ENCODE measurements around the gene LASP1.
"Not testable (repeated sequence)": the region's sequence is repeated elsewhere in the genome, so short reads cannot be mapped to it uniquely, and the experiment has no call there.

The LASP1 gene

DNA sequence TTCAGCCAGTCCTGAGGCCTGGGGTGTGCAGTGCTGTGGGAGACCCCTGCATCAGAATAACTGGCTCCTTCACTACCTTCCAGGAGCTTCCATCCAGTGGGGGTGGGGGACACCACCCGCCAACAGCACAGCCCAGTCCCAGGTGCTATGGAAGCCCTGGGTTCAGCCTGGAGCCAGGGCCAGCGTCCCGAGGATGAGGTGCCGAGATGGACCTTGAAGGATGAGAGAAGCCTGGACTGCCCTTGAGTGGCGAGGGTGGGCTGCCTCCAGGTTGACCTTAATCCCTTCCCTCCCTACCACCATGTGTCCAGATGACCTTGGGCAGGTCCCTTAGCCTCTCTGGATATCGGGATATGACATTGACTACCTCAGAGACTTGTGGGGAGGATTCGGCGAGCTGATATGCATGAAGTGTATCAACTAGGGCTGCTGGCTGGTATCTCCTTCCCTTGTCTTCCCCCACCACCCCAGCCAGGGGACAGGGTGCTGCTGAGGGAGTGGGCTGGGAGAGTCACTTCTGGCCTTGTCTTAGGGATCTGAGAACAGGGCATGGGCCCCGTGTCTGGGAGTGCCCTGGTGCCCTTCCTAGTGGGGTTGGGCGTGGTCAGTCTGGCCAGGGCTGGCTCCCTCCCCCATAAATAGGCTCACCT, 41.3 kb downstream of the LASP1 start:
- no peak for DNase-seq

DNA sequence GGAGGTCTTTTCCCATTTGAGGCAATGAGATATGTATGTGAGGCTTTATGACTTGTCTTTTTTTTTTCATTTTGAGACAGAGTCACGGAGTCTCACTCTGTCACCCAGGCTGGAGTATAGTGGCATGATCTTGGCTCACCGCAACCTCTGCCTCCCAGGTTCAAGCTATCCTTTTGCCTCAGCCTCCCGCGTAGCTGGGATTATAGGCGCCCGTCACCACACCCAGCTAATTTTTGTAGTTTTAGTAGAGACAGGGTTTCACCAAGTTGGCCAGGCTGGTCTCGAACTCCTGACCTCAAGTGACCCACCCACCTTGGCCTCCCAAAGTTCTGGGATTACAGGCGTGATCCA, 41.8 kb downstream of the LASP1 start:
- not testable (repeated sequence) for DNase-seq

DNA sequence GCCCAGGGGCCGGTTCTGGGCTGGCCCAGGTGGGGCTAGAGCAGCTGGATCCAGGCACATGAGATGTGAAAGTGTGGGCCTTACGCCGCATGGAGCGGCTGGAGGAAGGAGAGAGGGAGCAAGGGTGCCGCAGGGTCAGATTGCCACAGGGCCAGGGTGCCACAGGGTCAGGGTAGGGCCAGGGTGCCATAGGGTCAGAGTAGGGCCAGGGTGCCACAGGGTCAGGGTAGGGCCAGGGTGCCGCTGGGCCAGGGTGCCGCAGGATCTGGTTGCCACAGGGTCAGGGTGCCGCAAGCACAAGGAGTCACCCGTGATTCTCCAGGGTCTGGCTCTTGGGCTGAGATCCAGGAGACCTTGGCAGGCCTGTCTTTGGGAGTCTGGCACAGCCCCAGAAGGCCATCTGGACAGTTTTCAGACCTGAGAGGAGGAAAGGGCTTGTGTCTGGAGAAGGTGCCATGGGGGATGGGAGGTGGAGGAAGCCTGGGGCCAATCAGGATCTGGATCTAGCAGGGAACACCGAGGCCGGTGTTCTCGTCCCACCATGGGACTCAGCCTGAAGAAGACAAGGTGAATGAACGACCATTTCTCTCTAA, 42.5 kb downstream of the LASP1 start:
- DNase-seq = no peak

DNA sequence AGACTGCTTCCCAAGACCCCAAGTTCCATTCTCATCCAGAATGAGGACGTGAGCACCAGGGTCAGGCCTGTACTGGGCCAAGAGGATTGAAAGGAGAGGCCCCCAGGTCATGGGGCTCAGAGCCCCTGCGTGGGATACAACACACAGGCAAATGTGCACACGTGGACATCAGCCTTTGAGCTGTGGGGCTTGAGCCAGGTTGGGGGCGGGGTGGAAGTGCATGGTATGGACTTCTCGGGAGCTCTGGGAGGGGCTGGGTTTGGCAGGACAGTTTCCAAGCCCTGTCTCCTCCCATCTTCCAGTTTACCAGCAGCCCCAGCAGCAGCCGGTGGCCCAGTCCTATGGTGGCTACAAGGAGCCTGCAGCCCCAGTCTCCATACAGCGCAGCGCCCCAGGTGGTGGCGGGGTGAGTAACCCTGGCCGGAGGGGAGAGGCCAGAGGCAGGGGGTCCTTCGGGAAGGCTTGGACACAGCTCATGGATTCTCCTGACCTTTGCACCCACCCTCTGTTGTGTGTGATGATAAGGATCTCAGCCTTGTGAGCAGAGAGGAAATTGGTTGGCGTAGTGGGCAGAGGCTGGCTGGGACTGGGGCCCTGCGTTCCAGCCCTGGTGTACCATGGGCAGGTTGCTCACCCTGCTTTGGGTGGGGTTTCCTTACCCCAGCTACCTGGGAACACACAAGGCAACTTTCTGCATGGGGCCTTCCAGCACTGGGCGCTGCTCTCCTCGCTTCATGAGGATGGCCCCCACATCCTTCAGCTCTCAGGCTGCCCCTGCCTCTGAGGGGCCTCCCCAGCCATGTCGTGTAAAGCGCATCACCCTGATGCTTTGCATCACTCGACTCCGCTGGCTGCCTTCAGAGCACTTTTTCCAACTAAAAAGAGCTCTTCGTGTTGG, 45.1 kb downstream of the LASP1 start:
- no peak for DNase-seq

DNA sequence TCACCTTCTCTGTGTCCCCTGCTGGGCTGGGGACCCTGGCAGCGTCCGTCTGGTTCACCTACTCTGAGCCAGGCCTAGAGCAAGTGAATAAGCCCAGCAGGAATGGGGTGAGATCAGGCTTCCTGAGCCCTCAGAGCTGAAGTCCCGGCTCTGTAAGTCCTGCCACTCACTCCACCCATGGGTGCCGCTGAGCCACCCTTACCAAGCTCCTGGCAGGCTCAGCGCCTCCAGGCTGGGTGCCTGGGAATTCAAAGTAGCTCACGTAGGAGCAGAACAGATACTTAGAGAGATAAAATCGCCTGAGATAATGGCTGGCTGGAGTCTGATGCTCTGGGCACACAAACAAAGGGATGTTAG, 45.8 kb downstream of the LASP1 start:
- no peak for DNase-seq

DNA sequence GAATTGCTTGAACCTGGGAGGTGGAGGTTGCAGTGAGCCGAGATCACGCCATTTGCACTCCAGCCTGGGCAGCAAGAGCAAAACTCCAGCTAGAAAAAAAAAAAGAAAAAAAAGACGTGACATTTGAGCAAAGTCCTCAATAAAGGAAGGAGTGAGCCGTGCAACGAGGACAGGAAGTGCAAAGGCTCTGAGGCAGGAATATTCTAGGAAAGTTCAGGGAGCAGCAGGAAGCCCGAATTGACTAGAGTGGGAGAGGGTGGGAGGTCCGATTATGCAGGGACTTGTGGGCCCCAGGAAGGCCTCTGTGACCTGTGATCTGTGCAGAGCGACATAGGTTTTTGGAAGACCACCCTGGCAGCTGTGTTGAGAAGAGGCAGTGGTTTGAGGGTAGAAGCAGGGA, 46.9 kb downstream of the LASP1 start:
- DNase-seq = no peak

DNA sequence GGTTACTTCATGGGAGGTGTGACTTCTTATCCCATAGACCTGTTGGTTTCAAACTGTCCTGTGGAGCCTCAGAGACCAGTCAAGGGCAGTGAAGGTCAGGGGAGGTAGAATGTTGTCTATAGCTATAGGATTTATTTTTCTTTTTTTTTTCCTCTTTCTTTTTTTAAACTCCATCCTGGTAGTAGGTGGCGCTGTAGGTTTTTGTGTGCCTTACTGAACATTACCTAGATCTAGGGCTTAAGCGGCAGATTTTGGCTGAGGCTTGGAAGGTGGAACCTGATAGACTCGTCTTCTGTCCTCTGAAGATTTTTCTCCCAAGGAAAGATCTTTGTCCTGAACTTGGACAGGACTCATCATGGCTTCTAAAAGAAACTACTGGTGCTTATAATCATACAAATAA, 47.4 kb downstream of the LASP1 start:
- no peak for DNase-seq

DNA sequence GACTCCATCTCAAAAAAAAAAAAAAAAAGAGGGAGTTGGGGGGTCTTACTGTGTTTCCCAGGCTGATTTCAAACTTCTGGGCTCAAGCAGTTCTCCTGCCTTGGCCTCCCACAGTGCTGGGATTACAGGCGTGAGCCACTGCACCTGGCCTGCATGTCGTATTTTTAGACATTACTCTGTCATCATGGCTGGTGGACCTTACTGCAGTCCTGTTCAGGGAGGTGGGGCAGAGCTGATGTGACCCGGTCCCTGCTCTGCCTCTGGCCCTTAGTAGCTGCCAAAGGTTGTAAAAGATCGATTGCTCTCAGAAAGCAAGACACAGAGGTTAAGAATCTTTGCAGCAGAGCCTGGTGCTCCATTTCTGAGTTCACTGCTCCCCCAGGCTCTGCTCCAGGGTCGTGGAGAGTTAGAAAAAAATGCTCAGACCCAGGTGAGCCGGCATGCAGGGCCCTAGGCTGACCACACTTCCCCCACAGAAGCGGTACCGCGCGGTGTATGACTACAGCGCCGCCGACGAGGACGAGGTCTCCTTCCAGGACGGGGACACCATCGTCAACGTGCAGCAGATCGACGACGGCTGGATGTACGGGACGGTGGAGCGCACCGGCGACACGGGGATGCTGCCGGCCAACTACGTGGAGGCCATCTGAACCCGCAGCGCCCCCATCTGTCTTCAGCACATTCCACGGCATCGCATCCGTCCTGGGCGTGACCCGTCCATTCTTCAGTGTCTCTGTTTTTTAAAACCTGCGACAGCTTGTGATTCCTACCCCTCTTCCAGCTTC, 48.5 kb downstream of the LASP1 start:
- DNase-seq = no peak

DNA sequence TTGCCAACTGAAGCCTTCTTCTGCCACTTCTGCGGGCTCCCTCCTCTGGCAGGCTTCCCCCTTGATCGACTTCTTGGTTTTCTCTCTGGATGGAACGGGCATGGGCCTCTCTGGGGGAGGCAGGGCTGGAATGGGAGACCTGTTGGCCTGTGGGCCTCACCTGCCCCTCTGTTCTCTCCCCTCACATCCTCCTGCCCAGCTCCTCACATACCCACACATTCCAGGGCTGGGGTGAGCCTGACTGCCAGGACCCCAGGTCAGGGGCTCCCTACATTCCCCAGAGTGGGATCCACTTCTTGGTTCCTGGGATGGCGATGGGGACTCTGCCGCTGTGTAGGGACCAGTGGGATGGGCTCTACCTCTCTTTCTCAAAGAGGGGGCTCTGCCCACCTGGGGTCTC, 49.1 kb downstream of the LASP1 start:
- no peak for DNase-seq

DNA sequence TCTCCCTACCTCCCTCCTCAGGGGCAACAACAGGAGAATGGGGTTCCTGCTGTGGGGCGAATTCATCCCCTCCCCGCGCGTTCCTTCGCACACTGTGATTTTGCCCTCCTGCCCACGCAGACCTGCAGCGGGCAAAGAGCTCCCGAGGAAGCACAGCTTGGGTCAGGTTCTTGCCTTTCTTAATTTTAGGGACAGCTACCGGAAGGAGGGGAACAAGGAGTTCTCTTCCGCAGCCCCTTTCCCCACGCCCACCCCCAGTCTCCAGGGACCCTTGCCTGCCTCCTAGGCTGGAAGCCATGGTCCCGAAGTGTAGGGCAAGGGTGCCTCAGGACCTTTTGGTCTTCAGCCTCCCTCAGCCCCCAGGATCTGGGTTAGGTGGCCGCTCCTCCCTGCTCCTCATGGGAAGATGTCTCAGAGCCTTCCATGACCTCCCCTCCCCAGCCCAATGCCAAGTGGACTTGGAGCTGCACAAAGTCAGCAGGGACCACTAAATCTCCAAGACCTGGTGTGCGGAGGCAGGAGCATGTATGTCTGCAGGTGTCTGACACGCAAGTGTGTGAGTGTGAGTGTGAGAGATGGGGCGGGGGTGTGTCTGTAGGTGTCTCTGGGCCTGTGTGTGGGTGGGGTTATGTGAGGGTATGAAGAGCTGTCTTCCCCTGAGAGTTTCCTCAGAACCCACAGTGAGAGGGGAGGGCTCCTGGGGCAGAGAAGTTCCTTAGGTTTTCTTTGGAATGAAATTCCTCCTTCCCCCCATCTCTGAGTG, 49.6 kb downstream of the LASP1 start:
- DNase-seq = no peak

DNA sequence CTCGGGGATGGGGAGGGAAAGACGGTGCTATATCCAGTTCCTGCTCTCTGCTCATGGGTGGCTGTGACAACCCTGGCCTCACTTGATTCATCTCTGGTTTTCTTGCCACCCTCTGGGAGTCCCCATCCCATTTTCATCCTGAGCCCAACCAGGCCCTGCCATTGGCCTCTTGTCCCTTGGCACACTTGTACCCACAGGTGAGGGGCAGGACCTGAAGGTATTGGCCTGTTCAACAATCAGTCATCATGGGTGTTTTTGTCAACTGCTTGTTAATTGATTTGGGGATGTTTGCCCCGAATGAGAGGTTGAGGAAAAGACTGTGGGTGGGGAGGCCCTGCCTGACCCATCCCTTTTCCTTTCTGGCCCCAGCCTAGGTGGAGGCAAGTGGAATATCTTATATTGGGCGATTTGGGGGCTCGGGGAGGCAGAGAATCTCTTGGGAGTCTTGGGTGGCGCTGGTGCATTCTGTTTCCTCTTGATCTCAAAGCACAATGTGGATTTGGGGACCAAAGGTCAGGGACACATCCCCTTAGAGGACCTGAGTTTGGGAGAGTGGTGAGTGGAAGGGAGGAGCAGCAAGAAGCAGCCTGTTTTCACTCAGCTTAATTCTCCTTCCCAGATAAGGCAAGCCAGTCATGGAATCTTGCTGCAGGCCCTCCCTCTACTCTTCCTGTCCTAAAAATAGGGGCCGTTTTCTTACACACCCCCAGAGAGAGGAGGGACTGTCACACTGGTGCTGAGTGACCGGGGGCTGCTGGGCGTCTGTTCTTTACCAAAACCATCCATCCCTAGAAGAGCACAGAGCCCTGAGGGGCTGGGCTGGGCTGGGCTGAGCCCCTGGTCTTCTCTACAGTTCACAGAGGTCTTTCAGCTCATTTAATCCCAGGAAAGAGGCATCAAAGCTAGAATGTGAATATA, 50.8 kb downstream of the LASP1 start:
- DNase-seq = no peak

DNA sequence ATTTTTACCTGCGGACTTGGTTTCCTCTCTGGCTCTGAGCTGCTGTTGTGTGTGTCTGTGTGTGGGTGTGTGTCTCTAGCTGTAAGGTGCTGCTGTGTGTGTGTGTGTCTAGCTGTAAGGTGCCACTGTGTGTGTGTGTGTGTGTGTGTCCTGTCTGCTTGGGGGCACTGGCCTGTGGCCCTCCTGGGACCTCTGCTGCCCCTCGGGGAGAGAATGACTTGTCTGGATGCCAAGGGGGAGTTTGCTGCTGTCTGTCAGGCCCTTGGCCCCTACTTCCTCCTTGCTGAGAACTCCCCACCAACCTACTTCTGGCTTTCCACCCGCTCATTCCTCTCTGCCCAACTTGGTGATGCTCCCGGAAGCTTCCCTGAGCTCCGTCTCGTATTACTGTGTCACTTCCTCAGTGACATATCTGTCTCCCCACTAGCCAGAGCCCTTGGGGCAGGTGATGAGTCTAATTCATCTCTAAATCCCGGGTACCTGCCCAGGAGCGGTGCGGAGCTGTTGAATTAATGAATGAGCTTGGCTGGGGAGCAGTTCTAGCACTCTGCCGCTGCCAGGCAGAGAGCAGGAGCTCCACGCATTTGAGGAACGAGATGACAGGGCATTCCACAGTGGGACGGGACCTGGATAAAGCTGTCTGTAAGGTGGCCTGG, 52.0 kb downstream of the LASP1 start:
- DNase-seq = no peak

DNA sequence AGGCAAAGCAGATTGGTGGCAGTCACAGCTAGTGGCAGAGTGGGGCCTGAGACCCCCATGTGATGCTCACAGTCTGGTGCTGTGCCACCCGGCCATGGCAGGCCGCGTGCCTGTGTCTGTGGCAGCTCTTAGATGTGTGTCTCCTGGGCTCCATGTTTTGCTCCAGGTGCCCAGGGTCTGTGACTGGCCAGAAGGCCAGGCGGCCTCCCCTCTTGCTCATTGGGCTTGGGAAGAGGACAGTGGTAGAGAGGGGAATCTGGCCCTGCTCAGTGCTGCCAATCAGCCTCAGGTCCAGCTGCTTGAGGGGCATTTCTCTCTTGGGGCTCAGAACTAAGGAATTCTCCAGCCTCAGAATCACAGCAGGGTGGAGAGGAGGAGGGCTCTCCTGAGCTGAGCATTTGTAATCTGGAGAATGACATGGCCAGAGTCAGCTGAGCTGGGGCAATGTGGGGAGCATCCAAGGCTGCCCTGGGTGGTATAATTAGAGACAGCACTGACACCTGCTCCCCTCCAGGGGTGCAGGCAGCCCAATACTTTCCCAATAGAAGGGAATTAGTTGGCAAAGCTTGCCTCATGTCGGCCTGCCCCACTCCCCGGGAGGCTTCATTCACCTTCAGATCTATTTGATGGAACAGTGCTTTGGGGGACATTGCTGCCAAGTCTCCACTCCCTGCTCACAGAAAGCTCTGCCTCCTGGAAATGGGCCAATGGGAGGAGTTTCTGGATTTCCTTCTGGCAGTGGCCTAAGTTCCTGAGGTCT, 52.9 kb downstream of the LASP1 start:
- no peak for DNase-seq

DNA sequence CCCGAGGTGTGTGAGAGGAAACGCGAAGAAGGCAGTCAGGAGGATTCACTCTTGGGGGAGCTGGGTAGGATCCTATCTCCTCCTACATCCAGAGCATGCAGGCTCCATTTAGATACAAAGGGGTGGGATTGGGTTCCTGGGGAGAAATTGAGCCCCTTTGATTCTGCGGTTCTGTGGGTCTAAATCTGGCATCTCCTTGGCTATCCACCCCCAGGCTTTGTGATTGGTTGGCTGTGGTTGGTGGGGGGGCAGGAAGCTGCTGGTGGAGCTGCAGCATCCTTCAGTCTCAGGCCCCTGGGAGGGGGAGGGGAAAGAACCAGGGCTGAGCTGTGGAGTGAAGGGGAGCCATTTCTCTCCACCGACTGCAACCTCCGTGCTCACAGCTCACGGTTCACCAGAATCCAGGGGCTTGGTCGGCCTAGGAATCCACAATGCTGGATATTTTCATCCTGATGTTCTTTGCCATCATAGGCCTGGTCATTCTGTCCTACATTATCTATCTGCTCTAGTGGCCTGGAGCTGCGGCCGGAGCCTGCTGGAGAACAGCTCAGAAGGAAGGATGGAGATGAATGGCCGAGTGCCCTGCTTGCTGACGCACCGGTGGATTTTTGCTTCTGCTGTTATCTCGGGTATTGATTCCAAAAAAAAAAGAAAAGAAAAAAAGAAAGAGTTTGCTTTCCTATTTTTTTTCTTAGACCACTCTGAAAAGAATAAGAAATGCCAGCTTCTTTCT, 55.6 kb downstream of the LASP1 start, which contains the start of gene LASP1NB:
Gene LASP1NB (plus strand): TSS at position 352 of the 733 bp plus-strand sequence.
- no peak for DNase-seq

DNA sequence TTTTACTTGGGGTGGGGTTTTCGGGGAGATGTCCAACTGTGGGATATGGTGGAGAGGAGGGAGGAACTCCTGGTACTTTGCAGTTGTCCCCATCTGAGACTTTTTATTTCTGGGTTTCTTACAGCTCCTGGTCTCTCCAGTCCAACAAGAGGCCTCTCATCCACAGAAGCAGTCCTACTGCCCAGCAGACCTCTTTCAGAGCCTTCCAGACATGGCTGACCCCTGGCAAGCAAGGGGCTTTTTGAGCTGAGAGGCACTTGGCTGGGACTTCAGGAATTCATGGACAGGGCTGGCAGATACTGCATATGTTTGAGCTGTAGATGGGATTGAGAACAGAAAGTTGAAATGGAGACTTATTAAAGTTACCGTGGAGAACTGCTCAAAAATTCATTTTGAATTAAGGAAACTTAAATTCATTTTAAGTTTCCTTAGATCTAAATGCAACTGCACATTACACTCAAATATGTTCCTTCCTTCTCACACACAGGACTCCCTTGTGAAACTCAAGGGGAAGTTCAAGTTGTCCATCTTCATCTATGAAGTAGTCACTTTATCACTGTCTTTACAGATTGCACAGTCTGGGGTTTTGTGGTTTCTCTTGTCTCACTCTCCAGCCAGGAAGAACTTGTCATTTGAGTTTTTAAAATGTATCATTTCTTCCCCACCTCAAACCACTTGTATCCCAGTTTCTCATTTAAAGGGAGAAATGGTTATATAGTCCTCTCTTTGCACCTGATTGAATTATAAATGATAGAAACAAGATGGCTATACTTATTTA, 56.6 kb downstream of the LASP1 start:
- no peak for DNase-seq

DNA sequence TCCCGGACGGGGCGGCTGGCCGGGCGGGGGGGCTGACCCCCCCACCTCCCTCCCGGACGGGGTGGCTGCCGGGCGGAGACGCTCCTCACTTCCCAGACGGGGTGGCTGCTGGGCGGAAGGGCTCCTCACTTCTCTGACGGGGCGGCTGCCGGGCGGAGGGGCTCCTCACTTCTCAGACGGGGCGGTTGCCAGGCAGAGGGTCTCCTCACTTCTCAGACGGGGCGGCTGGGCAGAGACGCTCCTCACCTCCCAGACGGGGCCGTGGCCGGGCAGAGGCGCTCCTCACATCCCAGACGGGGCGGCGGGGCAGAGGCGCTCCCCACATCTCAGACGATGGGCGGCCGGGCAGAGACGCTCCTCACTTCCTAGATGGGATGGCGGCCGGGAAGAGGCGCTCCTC, 60.9 kb downstream of the LASP1 start:
- DNase-seq = not testable (repeated sequence)

DNA sequence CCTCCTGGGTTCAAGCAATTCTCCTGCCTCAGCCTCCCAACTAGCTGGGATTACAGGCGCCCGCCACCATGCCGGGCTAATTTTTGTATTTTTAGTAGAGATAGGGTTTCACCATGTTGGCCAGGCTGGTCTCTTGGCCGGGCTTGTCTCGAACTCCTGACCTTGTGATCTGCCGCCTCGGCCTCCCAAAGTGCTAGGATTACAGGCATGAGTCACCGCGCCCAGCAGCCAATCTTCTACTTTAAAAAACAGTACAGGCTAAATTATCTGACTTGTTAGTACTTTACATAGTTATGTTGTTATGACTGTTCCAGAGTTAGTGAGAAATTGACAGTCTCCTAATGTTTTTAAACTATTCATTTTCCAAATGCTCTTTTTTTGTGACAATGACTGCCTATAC, 64.1 kb downstream of the LASP1 start:
- DNase-seq = not testable (repeated sequence)

DNA sequence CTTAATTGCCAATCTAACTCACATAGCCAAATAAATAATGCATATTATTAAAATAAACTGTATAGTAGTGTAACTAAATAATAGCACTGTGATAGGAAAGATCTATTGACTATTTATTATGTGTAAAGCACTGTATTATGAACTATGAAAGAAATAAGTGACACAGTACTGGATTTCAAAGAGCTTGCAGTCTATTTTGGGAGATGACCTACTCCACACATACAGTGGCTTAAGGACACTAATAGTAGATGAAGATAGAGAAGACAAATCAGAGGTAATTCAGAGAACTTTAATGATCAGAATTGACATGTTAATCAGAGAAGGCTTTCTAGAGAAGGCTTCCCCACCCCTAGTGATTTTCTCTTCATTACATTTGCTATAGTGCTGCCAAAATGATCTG, 70.1 kb downstream of the LASP1 start:
- no peak for DNase-seq

DNA sequence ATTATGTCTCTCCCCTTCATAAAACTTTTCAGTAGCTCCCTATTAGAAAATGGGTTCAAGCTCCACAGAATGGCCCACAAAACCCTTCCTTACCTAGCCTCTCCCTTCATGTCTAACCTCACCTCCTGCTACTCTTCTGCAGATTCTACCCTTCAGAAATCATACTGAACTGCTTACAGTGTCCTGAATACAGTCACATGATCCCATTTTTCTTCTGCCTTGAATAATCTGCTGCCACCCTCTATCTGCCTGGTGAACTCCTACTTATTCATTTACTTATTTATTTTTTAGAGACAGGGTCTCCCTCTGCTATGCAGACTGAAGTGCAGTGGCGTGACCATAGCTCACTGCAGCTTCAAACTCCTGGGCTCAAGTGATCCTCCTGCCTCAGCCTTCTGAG, 70.5 kb downstream of the LASP1 start:
- no peak for DNase-seq

All from activated CD4-positive, alpha-beta T cell treated with anti-CD3 and anti-CD28 coated beads, Interleukin-2, amount 50 U/mL, for 1 hour (primary cell).